Liver (tissue), 3 donors: ENCODE results near the gene DCAF8.

Experiments
- EGR1 ChIP-seq, 2 donors: IDR thresholded peaks; 2 replicates each; pipeline ENCODE4 v1.6.1; 2016 to 2018; ENCODE audit warnings: antibody characterized with exemption in 2 of 2, low read depth in 2 of 2
- FOXA1 ChIP-seq: IDR thresholded peaks from 2 replicates; pipeline ENCODE4 v1.6.1; 2016; ENCODE audit warnings: antibody characterized with exemption
- NR2F2 ChIP-seq: IDR thresholded peaks from 2 replicates; pipeline ENCODE4 v1.6.1; 2016; ENCODE audit warnings: antibody characterized with exemption
- RXRA ChIP-seq, 2 donors: IDR thresholded peaks; 2 replicates each; pipeline ENCODE4 v1.6.1; 2017 to 2018; ENCODE audit warnings: antibody characterized with exemption in 2 of 2, mild to moderate bottlenecking in 1 of 2
- SP1 ChIP-seq: IDR thresholded peaks from 2 replicates; pipeline ENCODE4 v1.6.1; 2018; ENCODE audit warnings: antibody characterized with exemption, mild to moderate bottlenecking
- TAF1 ChIP-seq: conservative IDR thresholded peaks from 2 replicates; pipeline ENCODE4 v1.6.1; 2016; ENCODE audit warnings: antibody characterized with exemption, mild to moderate bottlenecking
- YY1 ChIP-seq: IDR thresholded peaks from 2 replicates; pipeline ENCODE4 v1.6.1; 2016; ENCODE audit warnings: antibody characterized with exemption, mild to moderate bottlenecking
- TF ChIP-seq, protein P1 (sequence below): fragments of 150-350 bp; IDR thresholded peaks from 2 replicates; pipeline ENCODE4 v1.5.1; 2017; ENCODE audit warnings: improper control_type of control experiment, low read depth, low read length; ENCODE audit not compliant: missing input control
- TF ChIP-seq, protein P2 (sequence below): IDR thresholded peaks from 2 replicates; pipeline ENCODE4 v1.6.1; 2016; ENCODE audit warnings: antibody characterized with exemption
- donor health status: healthy.
- donor health status: healthy.

DNA sequence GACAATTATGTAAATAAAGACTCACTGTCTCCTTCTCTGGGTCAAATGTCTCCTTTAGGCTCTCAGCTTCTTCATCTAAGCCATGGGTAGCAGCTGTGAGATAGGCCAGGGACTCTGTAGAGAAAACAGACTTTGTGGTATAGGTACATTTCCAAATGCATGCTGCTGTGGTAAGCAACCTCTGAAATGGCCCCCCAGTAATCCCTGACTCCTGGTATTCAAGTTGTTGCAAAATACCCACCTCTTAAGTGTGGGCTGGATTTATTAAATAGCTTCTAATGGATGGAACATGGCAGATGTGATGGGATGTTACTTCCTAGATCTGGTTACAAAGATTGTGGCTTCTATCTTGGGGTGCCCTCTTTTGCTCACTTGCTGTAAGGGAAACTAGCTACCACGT, 33.7 kb upstream of the DCAF8 start:
- TF ChIP-seq EGR1 (IDR thresholded peaks at IDR 0.05; ENCODE audit: low read depth in 2 of 2) (no peak), FOXA1 (no peak), RXRA (IDR thresholded peaks at IDR 0.05) (no peak), TAF1 (no peak), SP1 (no peak), NR2F2 (no peak), YY1 (no peak)
- TF ChIP-seq, protein P1, sequence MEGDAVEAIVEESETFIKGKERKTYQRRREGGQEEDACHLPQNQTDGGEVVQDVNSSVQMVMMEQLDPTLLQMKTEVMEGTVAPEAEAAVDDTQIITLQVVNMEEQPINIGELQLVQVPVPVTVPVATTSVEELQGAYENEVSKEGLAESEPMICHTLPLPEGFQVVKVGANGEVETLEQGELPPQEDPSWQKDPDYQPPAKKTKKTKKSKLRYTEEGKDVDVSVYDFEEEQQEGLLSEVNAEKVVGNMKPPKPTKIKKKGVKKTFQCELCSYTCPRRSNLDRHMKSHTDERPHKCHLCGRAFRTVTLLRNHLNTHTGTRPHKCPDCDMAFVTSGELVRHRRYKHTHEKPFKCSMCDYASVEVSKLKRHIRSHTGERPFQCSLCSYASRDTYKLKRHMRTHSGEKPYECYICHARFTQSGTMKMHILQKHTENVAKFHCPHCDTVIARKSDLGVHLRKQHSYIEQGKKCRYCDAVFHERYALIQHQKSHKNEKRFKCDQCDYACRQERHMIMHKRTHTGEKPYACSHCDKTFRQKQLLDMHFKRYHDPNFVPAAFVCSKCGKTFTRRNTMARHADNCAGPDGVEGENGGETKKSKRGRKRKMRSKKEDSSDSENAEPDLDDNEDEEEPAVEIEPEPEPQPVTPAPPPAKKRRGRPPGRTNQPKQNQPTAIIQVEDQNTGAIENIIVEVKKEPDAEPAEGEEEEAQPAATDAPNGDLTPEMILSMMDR, result no peak
- TF ChIP-seq, protein P2, sequence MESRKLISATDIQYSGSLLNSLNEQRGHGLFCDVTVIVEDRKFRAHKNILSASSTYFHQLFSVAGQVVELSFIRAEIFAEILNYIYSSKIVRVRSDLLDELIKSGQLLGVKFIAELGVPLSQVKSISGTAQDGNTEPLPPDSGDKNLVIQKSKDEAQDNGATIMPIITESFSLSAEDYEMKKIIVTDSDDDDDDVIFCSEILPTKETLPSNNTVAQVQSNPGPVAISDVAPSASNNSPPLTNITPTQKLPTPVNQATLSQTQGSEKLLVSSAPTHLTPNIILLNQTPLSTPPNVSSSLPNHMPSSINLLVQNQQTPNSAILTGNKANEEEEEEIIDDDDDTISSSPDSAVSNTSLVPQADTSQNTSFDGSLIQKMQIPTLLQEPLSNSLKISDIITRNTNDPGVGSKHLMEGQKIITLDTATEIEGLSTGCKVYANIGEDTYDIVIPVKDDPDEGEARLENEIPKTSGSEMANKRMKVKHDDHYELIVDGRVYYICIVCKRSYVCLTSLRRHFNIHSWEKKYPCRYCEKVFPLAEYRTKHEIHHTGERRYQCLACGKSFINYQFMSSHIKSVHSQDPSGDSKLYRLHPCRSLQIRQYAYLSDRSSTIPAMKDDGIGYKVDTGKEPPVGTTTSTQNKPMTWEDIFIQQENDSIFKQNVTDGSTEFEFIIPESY, result no peak
